Measurements from ENCODE around the gene CLIC1. TPM values are rescaled to one million over a fixed set of nuclear protein-coding genes. Genes with fewer than 3 reads are reported as not detected.

The CLIC1 gene
- total and polyA plus RNA-seq, 7 donors = 20.6 to 85.9 (median 37.5) TPM

GRCh38 chr6:31692886-31693285 lies 43.4 kb downstream of the CLIC1 start:
- Histone ChIP-seq H3K4me3 (no peak overlapping the region), H3K9me3 (no peaks in the 10 kb centered on the region), H3K4me1 (peaks cover 2% of the 10 kb centered on the region), H3K27me3 (ENCODE audit: insufficient read depth in 3 of 3, low read length in 2 of 3) (no peaks in the 10 kb centered on the region), H3K36me3 (ENCODE audit: insufficient read depth in 1 of 2, low read depth in 1 of 2) (peaks cover 12 to 99% of the 10 kb centered on the region in 2 donors), H3K27ac (no peak overlapping the region)
- no peak for DNase-seq
- ATAC-seq = no peak
- 88 to 91% (median 90%) methylated on average over 9 of the region's 9 CpGs for WGBS, 3 donors
- no peak for TF ChIP-seq CTCF (IDR thresholded peaks at IDR 0.05)
- intact Hi-C loops (cut with DNase I) = no loop called here

GRCh38 chr6:31692353-31692752 lies 44.0 kb downstream of the CLIC1 start:
- intact Hi-C loops (cut with DNase I) = no loop called here
- H3K36me3 ChIP-seq (ENCODE audit: insufficient read depth in 1 of 2, low read depth in 1 of 2) = peaks cover 12 to 100% of the 10 kb centered on the region in 2 donors
- WGBS, 3 donors = 82 to 84% (median 83%) methylated on average over 4 of the region's 4 CpGs

GRCh38 chr6:31691564-31692108 lies 44.7 kb downstream of the CLIC1 start:
- WGBS, 3 donors = 94 to 96% (median 94%) methylated on average over 12 of the region's 12 CpGs
- intact Hi-C loops (cut with DNase I) = no loop called here
- no peak overlapping the region for H3K27ac ChIP-seq
- H3K9me3 ChIP-seq = no peaks in the 10 kb centered on the region
- H3K36me3 ChIP-seq (ENCODE audit: insufficient read depth in 1 of 2, low read depth in 1 of 2) = peaks cover 12 to 100% of the 10 kb centered on the region in 2 donors
- ATAC-seq = no peak
- TF ChIP-seq CTCF (IDR thresholded peaks at IDR 0.05) = no peak
- DNase-seq = no peak
- H3K4me1 ChIP-seq = no peaks in the 10 kb centered on the region
- H3K4me3 ChIP-seq = no peak overlapping the region
- H3K27me3 ChIP-seq (ENCODE audit: insufficient read depth in 3 of 3, low read length in 2 of 3) = no peaks in the 10 kb centered on the region

More at GRCh38 chr6:31692353-31692752, 44.0 kb downstream of the CLIC1 start:
- Histone ChIP-seq H3K4me3 (no peak overlapping the region), H3K4me1 (no peaks in the 10 kb centered on the region), H3K27ac (no peak overlapping the region), H3K9me3 (no peaks in the 10 kb centered on the region), H3K27me3 (ENCODE audit: insufficient read depth in 3 of 3, low read length in 2 of 3) (no peaks in the 10 kb centered on the region)
- no peak for TF ChIP-seq CTCF (IDR thresholded peaks at IDR 0.05)
- DNase-seq (no peak), ATAC-seq (no peak)

- intact Hi-C loops (cut with DNase I) = no loop called here
- no peak for ATAC-seq
- H3K4me1 ChIP-seq = no peaks in the 10 kb centered on the region
- no peak for TF ChIP-seq CTCF (IDR thresholded peaks at IDR 0.05)
- no peaks in the 10 kb centered on the region for H3K9me3 ChIP-seq
- WGBS, 3 donors = 90 to 92% (median 90%) methylated on average over 6 of the region's 6 CpGs
- H3K4me3 ChIP-seq = no peak overlapping the region
- no peaks in the 10 kb centered on the region for H3K27me3 ChIP-seq (ENCODE audit: insufficient read depth in 3 of 3, low read length in 2 of 3)
- H3K36me3 ChIP-seq (ENCODE audit: insufficient read depth in 1 of 2, low read depth in 1 of 2) = peaks cover 12 to 100% of the 10 kb centered on the region in 2 donors
- no peak for DNase-seq
- no peak overlapping the region for H3K27ac ChIP-seq
Measured at GRCh38 chr6:31691078-31691463, 45.3 kb downstream of the CLIC1 start.
